HCT116 (cell line): Measurements from ENCODE around the gene LIG1. TPM values are rescaled to one million over a fixed set of nuclear protein-coding genes. Genes with fewer than 3 reads are reported as not detected.

ENCODE experiments used
- ATAC-seq: fragments of 200-7000 bp; cut with Tn5 transposase; 2 replicates; pipeline ENCODE4 v1.9.1; 2020; ENCODE audit warnings: mild to moderate bottlenecking, moderate library complexity
- BruUV-seq: library from RNA; stranded (reverse); fragments of 400-500 nt; replicated peaks from 2 replicates; lab custom pipeline; 2021; lab: Mats Ljungman, UMichigan
- CTCF ChIA-PET: fragments of 300-600 bp; sonication (Branson Sonifier 250); formaldehyde crosslinking; loops from one replicate; lab custom pipeline; 2021; ENCODE audit warnings: antibody characterized with exemption; lab: Charles Lee
- POLR2A ChIA-PET: fragments of 300-600, 350-600 bp; sonication (Branson Sonifier 250); formaldehyde crosslinking; loops from one replicate; lab custom pipeline; 2021; ENCODE audit warnings: antibody characterized with exemption; lab: Charles Lee
- RAD21 ChIA-PET, 2 experiments: fragments of 300-600 bp; sonication (Branson Sonifier 250); formaldehyde crosslinking; loops; one replicate each; lab custom pipeline; 2023; ENCODE audit warnings: low total read pairs in 2 of 2; ENCODE audit not compliant: uncharacterized antibody in 2 of 2, unreplicated experiment in 2 of 2, low non-redundant PET in 1 of 2; lab: Charles Lee
- DNase-seq: peaks from one replicate; pipeline ENCODE4 v3.0.0-alpha.2; 2010; ENCODE audit warnings: low read depth, low spot score
- H2AFZ ChIP-seq: fragments of 200-600 bp; shearing (Covaris generic), sonication (generic); 2 replicates; pipeline ENCODE4 v1.6.1; 2017; ENCODE audit warnings: low read depth, mixed run types, mixed read lengths, antibody characterized with exemption, low read length; ENCODE audit not compliant: poor library complexity, severe bottlenecking
- H3K27ac ChIP-seq: 2 replicates; pipeline ENCODE4 v1.5.1; 2012; ENCODE audit warnings: low read depth, low read length
- H3K27me3 ChIP-seq: fragments of 200-600 bp; sonication (generic); 2 replicates; pipeline ENCODE4 v1.6.1; 2016; ENCODE audit warnings: mixed run types, low read length, mixed read lengths; ENCODE audit not compliant: insufficient read depth
- H3K36me3 ChIP-seq, 2 experiments: fragments of 200-500 bp in 1 of 2; fragments of 200-600 bp in 1 of 2; sonication (Bioruptor generic) in 1 of 2; sonication (generic) in 1 of 2; 2 replicates each; pipeline versions ENCODE4 v1.5.1 to v1.6.1; 2014 to 2016; ENCODE audit warnings: low read length in 2 of 2, inconsistent platforms in 1 of 2, mixed read lengths in 1 of 2, mixed run types in 1 of 2; ENCODE audit not compliant: insufficient read depth in 2 of 2, control insufficient read depth in 1 of 2
- H3K4me1 ChIP-seq, 2 experiments: fragments of 200-600 bp in 1 of 2; sonication (generic) in 1 of 2; 2 replicates each; pipeline versions ENCODE4 v1.5.1 to v1.6.1; 2012 to 2017; ENCODE audit warnings: low read length in 2 of 2, inconsistent platforms in 1 of 2, mild to moderate bottlenecking in 1 of 2, mixed read lengths in 1 of 2, mixed run types in 1 of 2, moderate library complexity in 1 of 2; ENCODE audit not compliant: insufficient read depth in 2 of 2, control insufficient read depth in 1 of 2
- H3K4me2 ChIP-seq: fragments of 200-600 bp; sonication (generic); 2 replicates; pipeline ENCODE4 v1.6.1; 2017; ENCODE audit warnings: mixed run types, low read length, mixed read lengths
- H3K4me3 ChIP-seq, 2 experiments: fragments of 200-600 bp in 1 of 2; sonication (generic) in 1 of 2; replicated peaks in 1 of 2; 2 replicates each; pipeline ENCODE4 v1.5.1; 2011 to 2016; ENCODE audit warnings: low read length in 2 of 2, control low read depth in 1 of 2, low read depth in 1 of 2, mild to moderate bottlenecking in 1 of 2, mixed read lengths in 1 of 2, mixed run types in 1 of 2
- H3K79me2 ChIP-seq: fragments of 200-600 bp; sonication (generic); 2 replicates; pipeline ENCODE4 v1.6.1; 2017; ENCODE audit warnings: mild to moderate bottlenecking, mixed run types, low read length, moderate library complexity, mixed read lengths; ENCODE audit not compliant: insufficient read depth
- H3K9ac ChIP-seq: fragments of 200-600 bp; sonication (generic); 2 replicates; pipeline ENCODE4 v1.6.1; 2016; ENCODE audit warnings: low read length, mixed read lengths
- H3K9me2 ChIP-seq: fragments of 200-600 bp; sonication (generic), shearing (Covaris generic); 2 replicates; pipeline ENCODE4 v1.6.1; 2017; ENCODE audit warnings: mixed run types, mild to moderate bottlenecking, moderate library complexity; ENCODE audit not compliant: insufficient read depth
- H3K9me3 ChIP-seq, 2 experiments: fragments of 200-500 bp in 1 of 2; fragments of 200-600 bp in 1 of 2; sonication (Bioruptor generic) in 1 of 2; sonication (generic) in 1 of 2; 2 replicates each; pipeline ENCODE4 v1.6.1; 2014 to 2017; ENCODE audit warnings: low read length in 2 of 2, mixed read lengths in 2 of 2, inconsistent platforms in 1 of 2, low read depth in 1 of 2, mild to moderate bottlenecking in 1 of 2, mixed run types in 1 of 2, moderate library complexity in 1 of 2; ENCODE audit not compliant: control insufficient read depth in 1 of 2, insufficient read depth in 1 of 2
- H4K20me1 ChIP-seq: fragments of 200-600 bp; sonication (generic), shearing (Covaris generic); 2 replicates; pipeline ENCODE4 v1.6.1; 2017; ENCODE audit warnings: mixed run types, mild to moderate bottlenecking, moderate library complexity; ENCODE audit not compliant: insufficient read depth
- ATF3 ChIP-seq: IDR thresholded peaks from 2 replicates; pipeline ENCODE4 v1.6.1; 2012
- CEBPB ChIP-seq: IDR thresholded peaks from 2 replicates; pipeline ENCODE4 v1.6.1; 2012; ENCODE audit warnings: low read depth
- EZH2phosphoT487 ChIP-seq: fragments of 200-600 bp; IDR thresholded peaks from 2 replicates; pipeline ENCODE4 v1.6.1; 2018; ENCODE audit warnings: antibody characterized with exemption, borderline replicate concordance
- JUND ChIP-seq: IDR thresholded peaks from 2 replicates; pipeline ENCODE4 v1.6.1; 2012
- POLR2A ChIP-seq: IDR thresholded peaks from 2 replicates; pipeline ENCODE4 v1.7.0; 2011; ENCODE audit warnings: borderline replicate concordance; ENCODE audit not compliant: insufficient read depth, insufficient read length; ENCODE audit errors: extremely low read depth
- POLR2AphosphoS5 ChIP-seq: IDR thresholded peaks from 2 replicates; pipeline ENCODE4 v1.6.1; 2011; ENCODE audit warnings: mild to moderate bottlenecking, low read depth, low read length, moderate library complexity
- SIN3A ChIP-seq: IDR thresholded peaks from 2 replicates; pipeline ENCODE4 v1.6.1; 2012; ENCODE audit warnings: low read depth
- SRF ChIP-seq: IDR thresholded peaks from 2 replicates; pipeline ENCODE4 v1.6.1; 2012; ENCODE audit warnings: low read depth
- YY1 ChIP-seq: IDR thresholded peaks from 2 replicates; pipeline ENCODE4 v1.6.1; 2011; ENCODE audit warnings: low read length, low read depth, moderate library complexity, mild to moderate bottlenecking; ENCODE audit not compliant: insufficient replicate concordance; ENCODE audit errors: extremely low read depth
- ZBTB33 ChIP-seq: IDR thresholded peaks from 2 replicates; pipeline ENCODE4 v1.6.1; 2011; ENCODE audit warnings: mild to moderate bottlenecking, low read length, moderate library complexity; ENCODE audit not compliant: insufficient replicate concordance; ENCODE audit errors: extremely low read depth
- ZFX ChIP-seq: fragments of 450-650 bp; IDR thresholded peaks from 2 replicates; pipeline ENCODE4 v1.6.1; 2017
- ZNF274 ChIP-seq: fragments of 200-500 bp; sonication (Bioruptor generic); IDR thresholded peaks from 2 replicates; pipeline ENCODE4 v1.6.1; 2014; ENCODE audit warnings: mild to moderate bottlenecking, low read depth, low read length, inconsistent platforms
- intact Hi-C: fragments of 100-400 bp; cut with micrococcal nuclease; formaldehyde crosslinking; loops from 2 replicates; pipeline ENCODE4 v1.10.0; 2022
- total RNA-seq: library from RNA; stranded (reverse); gene quantifications from one replicate; pipeline ENCODE4 v1.2.1, GENCODE V29; 2021; ENCODE audit not compliant: unreplicated experiment
- TF ChIP-seq, protein P1 (sequence below): IDR thresholded peaks from 2 replicates; pipeline ENCODE4 v1.6.1; 2012

The LIG1 gene
- total RNA-seq, 1 experiment from 2014 or later, result 122 TPM

DNA sequence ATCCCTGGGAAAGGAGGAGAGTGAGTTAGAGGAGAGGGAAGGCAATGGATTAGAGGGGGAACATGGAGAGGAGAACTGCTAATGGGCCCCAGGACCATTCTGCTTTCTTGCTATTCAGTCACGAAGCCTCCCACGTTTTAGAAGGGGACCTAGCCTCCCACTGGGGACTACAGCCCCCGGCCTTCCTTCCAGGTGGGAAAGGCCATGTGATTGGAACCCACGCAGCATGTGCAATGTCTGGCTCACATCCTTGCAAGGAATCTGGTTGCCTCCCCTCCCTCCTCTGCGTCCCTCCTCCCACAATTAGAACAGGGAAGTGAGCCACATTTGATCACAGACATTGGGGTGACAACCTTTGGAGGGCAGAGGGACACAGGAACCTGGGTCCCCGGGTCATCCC, 37.0 kb downstream of the LIG1 start:
- Histone ChIP-seq H3K9me2 (no peaks in the 10 kb centered on the region), H3K4me2 (no peak overlapping the region), H2AFZ (no peak overlapping the region), H3K36me3 (peaks cover 5 to 22% of the 10 kb centered on the region in 2 experiments), H4K20me1 (no peaks in the 10 kb centered on the region), H3K27me3 (no peaks in the 10 kb centered on the region), H3K9me3 (no peaks in the 10 kb centered on the region), H3K4me1 (no peaks in the 10 kb centered on the region), H3K9ac (no peak overlapping the region), H3K79me2 (no peaks in the 10 kb centered on the region), H3K27ac (no peak overlapping the region), H3K4me3 (no peak overlapping the region)
- BruUV-seq, result no TSS peak
- ChIA-PET CTCF (no interaction called here), RAD21 (no interaction called here), POLR2A (no interaction called here)
- ATAC-seq (no peak), DNase-seq (no peak)
- intact Hi-C loops, result no loop called here
- TF ChIP-seq CEBPB (no peak), ZNF274 (no peak), SRF (no peak), SIN3A (no peak), JUND (no peak), ZBTB33 (no peak), POLR2AphosphoS5 (no peak), POLR2A (no peak), ZFX (no peak), YY1 (no peak), EZH2phosphoT487 (no peak), ATF3 (no peak)
- TF ChIP-seq, protein P1, sequence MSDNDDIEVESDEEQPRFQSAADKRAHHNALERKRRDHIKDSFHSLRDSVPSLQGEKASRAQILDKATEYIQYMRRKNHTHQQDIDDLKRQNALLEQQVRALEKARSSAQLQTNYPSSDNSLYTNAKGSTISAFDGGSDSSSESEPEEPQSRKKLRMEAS, result no peak
